Cardiac muscle cell (in vitro differentiated cells and primary cell): ENCODE results near the gene TUBB4A. TPM values are rescaled to one million over a fixed set of nuclear protein-coding genes. Genes with fewer than 3 reads are reported as not detected.
"Not testable (repeated sequence)": the region's sequence is repeated elsewhere in the genome, so short reads cannot be mapped to it uniquely, and the experiment has no call there.

Experiments used
- DNase-seq, 2 donors: peaks; one replicate each; pipeline versions ENCODE4 v3.0.0 to v3.0.0-alpha.2; 2010 to 2017; ENCODE audit warnings: low read depth in 1 of 2, low spot score in 1 of 2
- H3K27ac ChIP-seq: fragments of 200-600 bp; sonication (generic); 2 replicates; pipeline ENCODE4 v1.5.1; 2016
- H3K27me3 ChIP-seq: fragments of 200-600 bp; sonication (generic); 2 replicates; pipeline ENCODE4 v1.6.0; 2016; ENCODE audit warnings: control low read depth
- H3K36me3 ChIP-seq: fragments of 200-600 bp; sonication (generic); 2 replicates; pipeline ENCODE4 v1.5.1; 2016; ENCODE audit warnings: control low read depth
- H3K4me1 ChIP-seq: fragments of 200-600 bp; sonication (generic); 2 replicates; pipeline ENCODE4 v1.8.1; 2017; ENCODE audit warnings: low read depth, mild to moderate bottlenecking, mixed run types
- H3K4me3 ChIP-seq: fragments of 200-600 bp; sonication (generic); 2 replicates; pipeline ENCODE4 v1.5.1; 2016; ENCODE audit warnings: mild to moderate bottlenecking
- H3K9me3 ChIP-seq: fragments of 200-600 bp; sonication (generic); 2 replicates; pipeline ENCODE4 v1.5.1; 2017; ENCODE audit warnings: low read depth, mild to moderate bottlenecking, control low read depth
- CTCF ChIP-seq: IDR thresholded peaks from 2 replicates; pipeline ENCODE4 v1.5.1; 2012; ENCODE audit warnings: low read depth, mild to moderate bottlenecking, low read length
- polyA plus RNA-seq: library from polyadenylated mRNA; unstranded; fragments of >200 nt; fragmentation: Nextera tagmentation; extraction: Ambion mirVana; gene quantifications from 2 replicates; pipeline ENCODE4 v1.2.1, GENCODE V29; 2016
- total RNA-seq: library from RNA; depleted of rRNA; stranded (reverse); fragments of >200 nt; gene quantifications from 2 replicates; pipeline ENCODE4 v1.2.3, GENCODE V29; 2016

The TUBB4A gene
- total and polyA plus RNA-seq, 2 experiments from 2014 or later = 18.2 to 21.6 TPM

- H3K27me3 ChIP-seq = no peaks in the 10 kb centered on the region
- H3K4me3 ChIP-seq = no peak overlapping the region
- no peak for DNase-seq
- no peaks in the 10 kb centered on the region for H3K4me1 ChIP-seq
- no peak for TF ChIP-seq CTCF
- H3K9me3 ChIP-seq = no peaks in the 10 kb centered on the region
- no peaks in the 10 kb centered on the region for H3K36me3 ChIP-seq
- H3K27ac ChIP-seq = no peak overlapping the region
Measured at GRCh38 chr19:6514926-6515544, 12.9 kb upstream of the TUBB4A start.

DNA sequence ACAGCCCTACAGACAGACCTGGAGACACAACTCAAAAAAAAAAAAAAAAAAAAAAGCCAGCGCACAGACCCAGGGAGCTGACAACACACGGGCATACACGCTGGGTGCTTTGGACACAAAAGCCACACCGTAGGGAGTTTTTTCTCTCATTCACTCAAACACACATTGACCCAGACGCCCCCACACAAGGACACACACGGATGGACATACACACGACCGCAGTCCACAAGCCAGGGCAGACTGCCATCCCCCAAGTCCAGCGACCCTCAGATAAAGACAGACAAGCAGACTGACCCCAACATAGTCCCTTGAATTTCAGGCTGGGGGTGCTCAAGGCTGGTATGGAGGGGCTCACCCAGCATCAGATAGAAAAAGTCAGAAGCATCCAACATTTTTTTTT lies 12.0 kb upstream of the TUBB4A start:
- H3K36me3 ChIP-seq = no peaks in the 10 kb centered on the region
- no peaks in the 10 kb centered on the region for H3K4me1 ChIP-seq
- no peaks in the 10 kb centered on the region for H3K27me3 ChIP-seq
- no peak for DNase-seq
- no peaks in the 10 kb centered on the region for H3K9me3 ChIP-seq
- TF ChIP-seq CTCF = no peak
- H3K4me3 ChIP-seq = no peak overlapping the region
- no peak overlapping the region for H3K27ac ChIP-seq

- no peaks in the 10 kb centered on the region for H3K9me3 ChIP-seq
Measured at GRCh38 chr19:6510618-6511017, 8.5 kb upstream of the TUBB4A start.

DNA sequence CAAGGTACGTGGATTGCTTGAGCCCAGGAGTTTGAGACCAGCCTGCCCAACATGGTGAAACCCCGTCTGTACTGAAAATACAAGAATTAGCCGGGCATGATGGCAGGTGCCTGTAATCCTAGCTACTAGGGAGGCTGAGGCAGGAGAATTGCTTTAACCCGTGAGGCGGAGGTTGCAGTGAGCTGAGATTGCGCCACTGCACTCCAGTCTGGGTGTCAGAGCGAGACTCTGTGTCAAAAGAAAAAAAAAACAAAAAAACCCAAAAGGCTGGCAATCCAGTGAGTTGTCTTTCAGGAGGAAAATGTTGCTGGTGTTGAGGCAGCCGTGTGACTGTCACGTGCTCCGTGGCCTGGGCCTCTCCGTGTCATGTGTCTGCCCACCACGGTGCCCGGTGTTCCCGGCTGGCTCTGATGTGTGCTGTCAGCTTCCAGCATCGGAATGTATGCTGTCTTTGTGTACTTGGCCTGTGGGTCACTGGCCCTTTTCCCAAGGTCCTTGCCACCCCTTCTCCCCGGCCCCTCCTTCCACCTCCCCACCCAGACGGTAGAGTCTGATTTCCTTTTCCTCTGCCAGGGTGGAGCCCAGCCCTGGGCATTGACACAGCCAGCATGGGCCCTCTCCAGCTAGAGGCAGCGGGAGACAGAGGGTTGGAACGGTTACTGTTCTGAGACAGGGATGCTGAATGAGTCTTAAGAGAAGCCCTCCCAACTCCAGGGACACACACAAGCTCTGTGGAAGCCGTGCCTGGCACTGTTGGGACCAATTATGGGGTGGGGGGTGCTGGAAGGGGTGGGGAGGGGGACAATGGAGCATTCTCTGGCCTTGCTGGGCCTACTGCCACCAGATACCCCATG lies 7.2 kb upstream of the TUBB4A start:
- H3K4me3 ChIP-seq = no peak overlapping the region
- H3K4me1 ChIP-seq = no peaks in the 10 kb centered on the region
- no peak for DNase-seq
- H3K9me3 ChIP-seq = no peaks in the 10 kb centered on the region
- no peaks in the 10 kb centered on the region for H3K36me3 ChIP-seq
- TF ChIP-seq CTCF = no peak
- no peaks in the 10 kb centered on the region for H3K27me3 ChIP-seq
- no peak overlapping the region for H3K27ac ChIP-seq

More at GRCh38 chr19:6510618-6511017, 8.5 kb upstream of the TUBB4A start:
- DNase-seq = no peak
- H3K4me1 ChIP-seq = no peaks in the 10 kb centered on the region
- no peaks in the 10 kb centered on the region for H3K36me3 ChIP-seq
- no peak for TF ChIP-seq CTCF
- H3K4me3 ChIP-seq = no peak overlapping the region
- no peaks in the 10 kb centered on the region for H3K27me3 ChIP-seq
- no peak overlapping the region for H3K27ac ChIP-seq

GRCh38 chr19:6508028-6508771 lies 6.1 kb upstream of the TUBB4A start:
- not testable (repeated sequence) for H3K9me3 ChIP-seq, H3K4me1 ChIP-seq

More at GRCh38 chr19:6508028-6508771, 6.1 kb upstream of the TUBB4A start:
- not testable (repeated sequence) for H3K4me3 ChIP-seq, DNase-seq, H3K27ac ChIP-seq, H3K36me3 ChIP-seq, H3K27me3 ChIP-seq
